IMR-90 (cell line): ENCODE results near the gene IFNG-AS1. TPM values are rescaled to one million over a fixed set of nuclear protein-coding genes. Genes with fewer than 3 reads are reported as not detected.

Experiments used
- ATAC-seq: fragments of 200-7000 bp; cut with Tn5 transposase; 2 replicates; pipeline ENCODE4 v1.9.1; 2020; ENCODE audit warnings: low read depth, mild to moderate bottlenecking, moderate library complexity
- BruUV-seq: library from RNA; stranded (reverse); fragments of 400-500 nt; replicated peaks from 2 replicates; lab custom pipeline; 2021; lab: Mats Ljungman, UMichigan
- CTCF ChIA-PET: fragments of 300-600 bp; formaldehyde crosslinking; extraction: SDS; loops from one replicate; lab custom pipeline; 2021; ENCODE audit warnings: antibody characterized with exemption; lab: Yijun Ruan, JAX
- POLR2A ChIA-PET: fragments of 300-600 bp; sonication (Branson Sonifier 250); formaldehyde crosslinking; loops from one replicate; lab custom pipeline; 2022; ENCODE audit warnings: antibody characterized with exemption; ENCODE audit not compliant: unreplicated experiment; lab: Charles Lee
- DNase-seq: peaks from one replicate; pipeline ENCODE4 v3.0.0; 2013
- H2AFZ ChIP-seq: replicated peaks from 2 replicates; pipeline ENCODE3; 2013; ENCODE audit warnings: low read length, mild to moderate bottlenecking; ENCODE audit not compliant: poor library complexity
- H2AK5ac ChIP-seq: 2 replicates; pipeline ENCODE4 v1.6.1; 2013; ENCODE audit warnings: low read depth, low read length, inconsistent platforms
- H2AK9ac ChIP-seq: replicated peaks from 2 replicates; pipeline ENCODE3; 2013; ENCODE audit warnings: mild to moderate bottlenecking, low read depth, low read length, moderate library complexity; ENCODE audit not compliant: poor library complexity
- H2BK120ac ChIP-seq: 2 replicates; pipeline ENCODE4 v1.6.1; 2013; ENCODE audit warnings: low read depth, low read length, inconsistent platforms
- H2BK15ac ChIP-seq: 3 replicates; pipeline ENCODE4 v1.6.1; 2013; ENCODE audit warnings: low read depth, low read length, inconsistent platforms
- H2BK20ac ChIP-seq: 2 replicates; pipeline ENCODE4 v1.6.1; 2013; ENCODE audit warnings: low read depth, mild to moderate bottlenecking, inconsistent platforms, low read length, moderate library complexity
- H2BK5ac ChIP-seq: 2 replicates; pipeline ENCODE4 v1.6.1; 2013; ENCODE audit warnings: mild to moderate bottlenecking, low read depth, low read length, inconsistent platforms; ENCODE audit not compliant: poor library complexity, severe bottlenecking
- H3K14ac ChIP-seq: replicated peaks from 2 replicates; pipeline ENCODE4 v1.6.1; 2013; ENCODE audit warnings: low read depth, low read length, inconsistent platforms
- H3K18ac ChIP-seq: 2 replicates; pipeline ENCODE4 v1.6.1; 2013; ENCODE audit warnings: low read depth, low read length, control low read depth
- H3K23ac ChIP-seq: 2 replicates; pipeline ENCODE4 v1.6.1; 2013; ENCODE audit warnings: low read depth, low read length, inconsistent platforms
- H3K27ac ChIP-seq: 2 replicates; pipeline ENCODE4 v1.5.1; 2013; ENCODE audit warnings: mild to moderate bottlenecking, control low read depth, low read length; ENCODE audit not compliant: insufficient read depth
- H3K27me3 ChIP-seq: 2 replicates; pipeline ENCODE4 v1.6.1; 2013; ENCODE audit warnings: low read length; ENCODE audit not compliant: control insufficient read depth, insufficient read depth
- H3K36me3 ChIP-seq: 2 replicates; pipeline ENCODE4 v1.6.1; 2013; ENCODE audit warnings: low read length, mixed read lengths; ENCODE audit not compliant: control insufficient read depth, insufficient read depth
- H3K4ac ChIP-seq: 2 replicates; pipeline ENCODE4 v1.6.1; 2013; ENCODE audit warnings: low read depth, low read length, inconsistent platforms
- H3K4me1 ChIP-seq: 2 replicates; pipeline ENCODE4 v1.6.1; 2013; ENCODE audit warnings: low read length, mixed read lengths; ENCODE audit not compliant: control insufficient read depth, insufficient read depth
- H3K4me2 ChIP-seq: 2 replicates; pipeline ENCODE4 v1.6.1; 2013; ENCODE audit warnings: low read depth, mild to moderate bottlenecking, control low read depth, low read length, moderate library complexity
- H3K4me3 ChIP-seq: 2 replicates; pipeline ENCODE4 v1.5.1; 2013; ENCODE audit warnings: low read depth, mild to moderate bottlenecking, control low read depth, low read length, moderate library complexity; ENCODE audit not compliant: insufficient read depth
- H3K56ac ChIP-seq: 2 replicates; pipeline ENCODE4 v1.6.1; 2013; ENCODE audit warnings: low read length, inconsistent platforms; ENCODE audit not compliant: insufficient read depth; ENCODE audit errors: extremely low read depth
- H3K79me1 ChIP-seq, 2 experiments: 2 replicates each; pipeline ENCODE4 v1.6.1; 2013; ENCODE audit warnings: low read length in 2 of 2, inconsistent platforms in 1 of 2, low read depth in 1 of 2
- H3K9ac ChIP-seq: 2 replicates; pipeline ENCODE4 v1.6.1; 2013; ENCODE audit warnings: low read depth, low read length, control low read depth
- H3K9me1 ChIP-seq: 2 replicates; pipeline ENCODE4 v1.6.1; 2013; ENCODE audit warnings: low read length, inconsistent platforms; ENCODE audit not compliant: insufficient read depth
- H3K9me3 ChIP-seq: 2 replicates; pipeline ENCODE4 v1.6.1; 2013; ENCODE audit warnings: low read length; ENCODE audit not compliant: control insufficient read depth, insufficient read depth
- H4K20me1 ChIP-seq: 2 replicates; pipeline ENCODE4 v1.6.1; 2013; ENCODE audit warnings: low read length, inconsistent platforms; ENCODE audit not compliant: insufficient read depth
- H4K5ac ChIP-seq: 2 replicates; pipeline ENCODE4 v1.6.1; 2013; ENCODE audit warnings: mild to moderate bottlenecking, low read depth, low read length, control low read depth
- H4K8ac ChIP-seq, 2 experiments: 2 replicates each; pipeline ENCODE4 v1.6.1; 2013; ENCODE audit warnings: low read depth in 2 of 2, low read length in 2 of 2, control low read depth in 1 of 2, inconsistent platforms in 1 of 2
- H4K91ac ChIP-seq: 2 replicates; pipeline ENCODE4 v1.6.1; 2013; ENCODE audit warnings: low read depth, low read length, inconsistent platforms; ENCODE audit not compliant: insufficient read depth
- ELK1 ChIP-seq: fragments of 150-350 bp; IDR thresholded peaks from 2 replicates; pipeline ENCODE4 v1.6.1; 2016; ENCODE audit warnings: low read depth, mild to moderate bottlenecking, low read length, moderate library complexity, borderline replicate concordance
- FOS ChIP-seq: fragments of 150-350 bp; IDR thresholded peaks from 2 replicates; pipeline ENCODE4 v1.6.1; 2016; ENCODE audit warnings: low read depth, low read length
- MAFK ChIP-seq: IDR thresholded peaks from 2 replicates; pipeline ENCODE4 v1.6.1; 2012; ENCODE audit warnings: low read depth, low read length, improper control_type of control experiment
- POLR2A ChIP-seq: IDR thresholded peaks from 2 replicates; pipeline ENCODE4 v1.6.1; 2012; ENCODE audit warnings: mild to moderate bottlenecking, low read depth, low read length
- RAD21 ChIP-seq: IDR thresholded peaks from 2 replicates; pipeline ENCODE4 v1.6.1; 2012; ENCODE audit warnings: low read length, improper control_type of control experiment
- USF2 ChIP-seq: fragments of 150-350 bp; IDR thresholded peaks from 2 replicates; pipeline ENCODE4 v1.6.1; 2017; ENCODE audit warnings: mild to moderate bottlenecking, antibody characterized with exemption, low read length, low read depth
- WGBS, 2 experiments: methylation state at CpG; one replicate each; pipeline versions ENCODE4 v1.1.5 to v1.1.7; 2013; ENCODE audit warnings: missing lambda C conversion rate in 2 of 2; ENCODE audit not compliant: insufficient read length in 1 of 2; ENCODE audit errors: extremely low coverage in 2 of 2; 5-methylcytosine and 5-hydroxymethylcytosine counted together
- dilution Hi-C: fragments of 300-500 bp; cut with HindIII; formaldehyde crosslinking; loops from one replicate; pipeline ENCODE4 v1.14.3; 2018; ENCODE audit warnings: low sequenced_read_pairs; ENCODE audit not compliant: unreplicated experiment
- in situ Hi-C: fragments of 300-500 bp; cut with MboI; formaldehyde crosslinking; loops from 3 replicates; pipeline ENCODE4 v1.14.3; 2019; ENCODE audit warnings: low sequenced_read_pairs, inconsistent platforms, mixed read lengths
- intact Hi-C: fragments of 100-400 bp; cut with micrococcal nuclease; formaldehyde crosslinking; loops from 2 replicates; pipeline ENCODE4 v1.10.0; 2022
- polyA plus RNA-seq, 3 experiments: library from polyadenylated mRNA; depleted of rRNA; stranded (reverse); fragments of >200 nt; gene quantifications; 2 replicates each; pipeline ENCODE4 v1.2.3, GENCODE V29; 2012; ENCODE audit warnings: low replicate concordance in 1 of 3
- total RNA-seq: library from RNA; depleted of rRNA; stranded (reverse); fragments of >200 nt; gene quantifications from 2 replicates; pipeline ENCODE4 v1.2.3, GENCODE V29; 2012

The IFNG-AS1 gene
- total and polyA plus RNA-seq, 2 of the 4 experiments (the other 2 are of a cell fraction), result not detected

- H3K79me1 ChIP-seq, result no peaks in the 10 kb centered on the region
- in situ Hi-C loops (no loop called here), intact Hi-C loops (no loop called here), dilution Hi-C loops (no loop called here)
- no peak overlapping the region for H2BK5ac ChIP-seq
- no peaks in the 10 kb centered on the region for H3K9me1 ChIP-seq
- H2BK120ac ChIP-seq, result no peak overlapping the region
- no peak overlapping the region for H2BK15ac ChIP-seq
- H2AFZ ChIP-seq, result no peak overlapping the region
- ChIA-PET CTCF (no interaction called here), POLR2A (no interaction called here)
- no peaks in the 10 kb centered on the region for H3K4me1 ChIP-seq
- H3K18ac ChIP-seq, result no peak overlapping the region
- H4K91ac ChIP-seq, result no peak overlapping the region
- TF ChIP-seq ELK1 (no peak), MAFK (no peak), RAD21 (no peak), POLR2A (no peak), FOS (no peak), USF2 (no peak)
- no peak overlapping the region for H3K27ac ChIP-seq
- WGBS, 2 experiments, result 88% methylated on average over 3 of the region's 5 CpGs; no CpG with 5 or more reads in 1 of the 2 experiments
- peaks cover 2% of the 10 kb centered on the region; the same call in 1 of the 2 replicates for H3K27me3 ChIP-seq
- no peaks in the 10 kb centered on the region for H4K20me1 ChIP-seq
- H3K4me3 ChIP-seq, result no peak overlapping the region
- no peak overlapping the region for H3K14ac ChIP-seq
- no peak overlapping the region for H3K9ac ChIP-seq
- no peak overlapping the region for H2BK20ac ChIP-seq
- DNase-seq (no peak), ATAC-seq (no peak)
- H2AK9ac ChIP-seq, result no peak overlapping the region
- no peak overlapping the region for H2AK5ac ChIP-seq
- BruUV-seq, result no TSS peak
- no peak overlapping the region for H3K4ac ChIP-seq
- no peak overlapping the region for H3K56ac ChIP-seq
- H3K23ac ChIP-seq, result no peak overlapping the region
- no peak overlapping the region for H3K4me2 ChIP-seq
- no peaks in the 10 kb centered on the region for H3K9me3 ChIP-seq
- H4K8ac ChIP-seq, result no peak overlapping the region
- H4K5ac ChIP-seq, result no peak overlapping the region
- H3K36me3 ChIP-seq, result no peaks in the 10 kb centered on the region
These were observed 45.3 kb downstream of the IFNG-AS1 start for GRCh38 chr12:68034567-68034966.
